Measurements from ENCODE around the gene AKNA.

AKNA gene

DNA sequence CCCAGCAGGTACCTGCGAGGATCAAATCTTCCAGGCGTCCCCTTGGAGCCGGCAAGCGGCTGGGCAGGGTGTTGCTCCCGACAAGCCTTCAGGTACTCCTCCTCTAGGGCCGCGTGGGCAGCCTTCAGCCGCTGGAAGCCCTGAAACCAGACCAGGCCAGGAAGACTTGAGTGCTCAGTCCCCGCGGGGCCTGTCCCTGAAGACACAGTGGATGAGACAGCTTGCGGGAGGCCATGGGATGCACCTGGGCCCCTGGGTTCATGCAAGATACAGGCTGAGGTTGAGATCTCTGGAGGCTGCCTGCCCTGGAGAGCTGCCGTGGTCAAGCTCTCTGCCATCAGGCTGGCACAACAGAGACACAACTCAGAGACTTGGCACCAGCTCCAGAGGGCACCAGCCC, 25.4 kb downstream of the AKNA start:
- DNase-seq (ENCODE audit: low read depth), result no peak

DNA sequence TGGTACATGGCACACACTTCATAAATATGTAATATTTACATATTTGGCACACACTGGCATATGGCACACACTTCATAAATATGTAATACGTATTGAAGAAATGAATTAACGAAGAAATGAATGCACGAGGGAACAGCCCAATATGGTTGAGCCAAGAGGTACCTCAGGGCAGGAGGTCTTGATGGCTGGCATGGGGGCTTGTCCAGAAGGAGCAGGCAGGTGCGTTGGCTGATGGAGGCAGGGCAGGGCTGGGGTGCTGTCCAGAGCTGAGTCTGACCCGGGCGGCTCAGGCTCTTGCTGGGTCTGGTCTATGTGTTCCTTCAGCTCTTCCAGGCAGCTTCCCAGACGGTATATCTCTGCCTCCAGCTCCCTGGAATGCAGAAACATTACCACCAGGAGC, 26.2 kb downstream of the AKNA start:
- DNase-seq (ENCODE audit: low read depth), result no peak

DNA sequence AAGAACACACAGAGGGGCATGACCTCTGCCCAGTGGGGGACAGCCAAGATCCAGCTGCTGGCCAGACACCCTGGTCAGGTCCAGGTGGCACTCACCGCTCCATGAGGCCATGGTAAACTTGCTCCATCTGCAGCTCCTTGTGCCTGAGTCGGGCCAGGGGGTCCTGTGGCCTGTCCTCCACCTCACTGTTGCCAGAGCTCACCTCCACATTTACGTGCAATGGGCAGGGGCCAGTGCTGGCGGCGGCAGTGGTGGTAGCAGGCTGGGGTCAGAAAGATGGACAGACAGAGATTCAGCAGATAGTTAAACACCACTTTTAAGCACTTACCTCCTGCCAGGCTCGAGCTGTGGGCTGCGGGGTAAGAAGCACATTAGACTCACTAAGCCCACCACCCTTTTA, 28.0 kb downstream of the AKNA start:
- no peak for DNase-seq (ENCODE audit: low read depth)

DNA sequence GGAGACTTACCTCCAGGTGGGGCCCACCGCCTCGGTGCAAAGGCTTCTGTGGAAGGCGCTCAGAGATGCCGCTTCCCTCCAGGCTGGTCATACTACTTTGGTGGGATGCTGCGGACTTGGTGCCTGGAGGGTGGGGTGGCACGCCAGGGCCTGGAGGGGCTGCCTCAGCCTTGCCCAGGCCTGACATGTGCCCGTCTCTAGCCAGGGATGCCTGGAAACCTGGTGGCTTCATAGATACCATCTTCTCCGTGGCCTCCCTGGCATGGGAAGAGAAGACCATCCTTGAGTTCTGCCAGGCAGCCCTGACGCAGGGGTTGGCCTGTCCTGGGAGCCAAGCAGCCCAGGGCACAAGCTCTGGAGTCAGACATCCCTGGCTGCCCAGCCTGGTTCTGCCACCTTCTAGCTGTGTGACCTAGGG, 29.9 kb downstream of the AKNA start:
- no peak for DNase-seq (ENCODE audit: low read depth)

DNA sequence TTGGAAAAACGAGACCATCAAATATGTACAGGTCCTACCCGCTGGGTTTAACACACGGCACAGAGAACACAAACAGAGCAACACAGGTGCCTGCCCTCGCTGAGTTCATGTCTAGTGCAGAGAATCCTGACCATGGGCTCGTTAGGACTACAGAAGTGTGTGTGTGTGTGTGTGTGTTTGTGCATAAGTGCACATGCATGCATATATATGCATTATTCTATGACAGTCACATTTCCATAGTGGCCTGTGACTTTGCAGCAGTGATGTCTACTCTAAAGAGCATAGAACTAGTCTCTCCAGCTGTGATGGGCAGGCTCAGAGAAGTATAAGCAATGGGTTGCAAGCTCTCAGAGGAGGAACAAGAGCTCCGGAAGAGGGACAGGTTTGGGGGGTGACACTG, 30.4 kb downstream of the AKNA start:
- no peak for DNase-seq (ENCODE audit: low read depth)

DNA sequence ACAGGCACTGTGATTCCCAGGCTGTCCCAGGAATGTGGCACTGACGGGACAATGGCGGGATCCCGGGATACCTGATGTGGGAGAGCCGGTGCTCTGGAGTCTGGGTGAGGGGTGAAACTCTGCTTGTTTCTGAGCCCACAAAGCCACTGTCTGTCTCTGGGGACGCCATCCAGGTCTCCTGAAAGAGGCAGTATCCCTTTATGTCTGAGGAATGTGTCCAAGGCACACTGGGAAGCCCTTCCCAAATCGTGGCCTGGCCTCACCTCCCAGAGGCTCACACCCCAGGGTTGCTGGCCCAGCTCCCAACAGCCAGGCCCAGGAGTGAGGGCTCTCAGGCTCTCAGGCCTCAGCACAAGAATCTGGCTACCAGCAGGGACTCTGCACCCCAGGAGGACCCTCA, 31.0 kb downstream of the AKNA start:
- DNase-seq (ENCODE audit: low read depth), result no peak

DNA sequence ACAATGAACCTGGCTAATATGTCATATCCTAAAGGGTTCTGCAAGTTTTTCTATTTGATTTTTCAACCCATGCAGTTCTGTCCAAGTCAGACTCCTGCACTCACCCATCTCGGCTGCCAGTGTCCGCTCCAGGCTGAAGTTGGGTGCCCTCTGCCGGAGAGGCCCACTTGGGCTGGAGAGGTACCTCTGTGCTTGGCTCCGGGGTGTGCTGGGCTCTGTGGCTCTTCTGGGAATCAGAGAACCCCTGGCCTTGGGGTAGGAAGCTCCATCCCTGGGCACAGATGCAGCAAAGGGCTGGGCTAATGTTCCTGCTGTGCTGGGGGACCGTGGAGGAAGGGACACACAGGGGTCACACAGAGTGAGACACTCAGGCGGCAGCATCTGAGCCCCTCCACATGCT, 32.0 kb downstream of the AKNA start:
- DNase-seq (ENCODE audit: low read depth), result no peak

DNA sequence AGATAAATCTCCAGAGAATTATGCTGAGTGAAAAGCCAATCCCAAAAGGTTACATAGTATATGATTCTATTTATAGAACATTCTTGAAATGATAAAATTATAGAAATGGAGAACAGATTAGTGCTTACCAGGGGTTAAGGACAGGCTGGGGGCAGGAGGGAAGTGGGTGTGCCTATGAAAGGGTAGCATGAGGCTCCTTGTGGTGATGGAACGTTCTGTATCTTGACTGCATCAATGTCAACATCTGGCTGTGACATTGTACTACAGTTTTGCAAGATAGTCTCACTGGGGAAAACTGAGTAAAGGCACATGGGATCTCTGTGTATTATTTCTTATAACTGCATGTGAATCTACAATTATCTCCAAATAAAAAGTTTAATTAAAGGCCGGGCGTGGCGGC, 35.9 kb downstream of the AKNA start:
- DNase-seq (ENCODE audit: low read depth), result no peak

DNA sequence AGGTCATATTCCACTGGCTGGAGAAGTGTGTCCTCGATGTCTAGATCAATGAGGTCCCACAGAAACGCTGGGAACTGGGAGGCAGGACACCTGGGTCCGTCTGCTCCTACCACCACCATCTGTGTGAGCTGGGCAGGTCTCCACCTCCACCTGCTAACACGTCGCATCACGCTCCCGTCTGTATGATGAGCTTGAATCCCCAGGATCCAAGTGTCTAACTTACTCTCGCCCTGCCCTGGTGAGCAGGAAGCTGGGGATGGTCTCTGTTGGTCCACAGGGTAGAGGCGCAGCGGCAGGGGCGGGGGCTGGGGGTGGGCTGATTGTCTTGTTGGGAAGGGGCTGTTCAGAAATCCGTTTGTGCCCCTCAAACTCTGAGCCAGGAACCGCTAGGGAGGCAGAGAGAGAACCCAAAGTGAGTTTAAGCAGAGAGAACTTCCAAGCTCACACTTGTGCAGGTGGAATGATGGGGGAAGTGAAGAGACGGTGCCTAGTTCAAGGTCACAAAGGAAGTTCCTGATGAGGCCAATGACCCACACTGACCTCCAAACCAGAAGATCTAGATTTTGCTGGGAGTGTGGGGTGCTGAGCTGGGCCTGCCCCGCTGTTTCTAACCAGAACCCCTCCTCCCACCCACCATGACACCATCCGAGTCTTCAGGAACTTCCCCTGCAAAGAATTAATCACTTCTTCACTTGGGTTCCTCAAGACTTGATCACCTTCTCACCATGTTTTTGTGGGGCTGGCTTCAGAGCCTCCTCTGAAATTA, 37.0 kb downstream of the AKNA start:
- DNase-seq (ENCODE audit: low read depth), result no peak

DNA sequence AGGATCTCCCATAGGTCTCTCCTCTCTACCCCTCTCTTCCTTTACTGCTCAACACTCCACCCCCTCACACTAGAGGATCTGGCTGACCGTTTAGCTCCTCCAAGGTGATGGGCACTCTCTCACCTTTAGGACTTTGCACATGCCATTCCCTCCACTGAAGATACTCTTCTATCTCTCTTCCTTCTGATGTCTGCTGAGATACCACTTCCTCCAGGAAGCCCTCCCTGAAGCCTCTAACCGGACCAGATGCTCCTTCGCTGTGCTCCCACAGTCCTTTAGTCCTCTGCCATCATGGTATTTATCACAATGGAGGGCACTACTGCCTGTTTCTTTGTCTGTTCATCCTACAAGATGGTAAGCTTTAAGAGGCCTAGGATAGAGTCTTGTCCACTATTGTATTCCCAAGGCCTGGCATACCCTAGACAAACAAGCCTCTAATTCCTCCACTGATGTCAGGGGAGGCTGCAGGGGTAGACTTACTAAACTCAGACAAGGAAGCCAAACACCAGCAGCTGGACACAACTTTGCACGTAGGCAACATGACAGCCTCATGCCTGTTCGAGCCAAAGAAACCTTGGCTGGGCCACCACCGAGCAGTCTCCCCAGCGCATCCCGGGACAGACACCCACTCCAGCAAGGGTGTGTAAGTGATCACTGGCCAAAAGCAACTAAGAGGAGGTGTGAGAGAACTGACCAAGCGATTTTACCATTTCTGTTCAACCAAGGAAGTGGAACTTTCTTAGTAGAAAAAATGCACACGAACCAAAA, 37.9 kb downstream of the AKNA start:
- no peak for DNase-seq (ENCODE audit: low read depth)

DNA sequence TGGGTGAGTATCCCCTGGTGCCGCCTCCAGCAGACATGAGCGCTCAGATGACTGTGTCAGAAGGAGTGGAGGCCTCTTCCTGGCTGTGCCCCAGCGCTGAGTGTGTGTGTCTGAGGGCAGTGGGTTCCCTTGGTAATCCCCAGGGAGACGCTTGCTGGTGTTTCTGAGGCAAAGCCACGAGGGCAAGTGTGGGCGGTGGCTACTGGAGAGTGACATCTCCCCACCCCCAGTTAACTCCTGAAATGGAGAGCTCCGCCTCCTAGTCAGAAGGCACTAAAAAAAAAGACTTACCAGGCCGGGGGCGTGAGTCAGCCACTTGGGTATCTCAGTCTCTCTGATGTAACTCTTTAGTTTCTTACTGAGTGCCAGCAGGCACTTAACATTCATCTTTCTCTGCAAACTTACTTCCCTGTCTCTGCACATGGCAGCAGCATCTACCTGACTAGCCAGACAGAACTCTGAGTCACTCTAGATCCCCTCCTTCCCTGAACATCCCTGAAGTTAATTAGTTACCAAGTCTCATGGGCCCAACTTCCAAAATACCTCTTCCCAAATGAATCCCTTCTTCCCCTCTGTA, 38.8 kb downstream of the AKNA start:
- peak; percentile 83 for DNase-seq (ENCODE audit: low read depth)

DNA sequence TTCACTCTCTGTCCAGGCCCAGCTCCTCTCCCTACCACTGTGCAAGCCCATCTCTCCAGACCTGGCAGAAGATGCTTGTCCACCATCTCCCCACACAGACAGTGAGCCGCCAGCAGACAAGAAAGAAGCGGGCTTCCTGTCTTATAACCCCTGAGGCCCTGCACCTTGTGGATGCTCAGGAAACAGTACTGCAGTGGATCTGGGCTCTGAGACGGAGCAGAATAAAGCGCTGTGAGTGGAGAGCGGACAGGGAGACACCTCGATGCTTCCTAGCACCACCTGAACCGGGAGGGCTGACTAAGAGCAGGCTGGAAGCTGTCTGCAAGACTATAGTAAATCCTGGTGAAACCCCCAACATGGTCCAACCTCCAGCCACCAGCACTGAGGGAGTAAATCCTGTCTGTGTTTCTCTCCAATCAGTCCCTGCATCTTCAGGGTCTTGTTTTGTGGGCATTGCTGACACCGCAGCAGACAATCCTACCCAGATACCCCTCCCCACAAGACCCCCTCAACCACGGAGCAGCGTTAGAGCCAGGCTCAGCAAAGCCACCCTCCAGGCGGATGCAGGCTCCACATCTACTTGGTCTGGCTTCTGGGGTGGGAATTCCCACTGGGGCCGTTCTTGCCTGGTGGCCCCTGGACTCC, 39.4 kb downstream of the AKNA start:
- no peak for DNase-seq (ENCODE audit: low read depth)

DNA sequence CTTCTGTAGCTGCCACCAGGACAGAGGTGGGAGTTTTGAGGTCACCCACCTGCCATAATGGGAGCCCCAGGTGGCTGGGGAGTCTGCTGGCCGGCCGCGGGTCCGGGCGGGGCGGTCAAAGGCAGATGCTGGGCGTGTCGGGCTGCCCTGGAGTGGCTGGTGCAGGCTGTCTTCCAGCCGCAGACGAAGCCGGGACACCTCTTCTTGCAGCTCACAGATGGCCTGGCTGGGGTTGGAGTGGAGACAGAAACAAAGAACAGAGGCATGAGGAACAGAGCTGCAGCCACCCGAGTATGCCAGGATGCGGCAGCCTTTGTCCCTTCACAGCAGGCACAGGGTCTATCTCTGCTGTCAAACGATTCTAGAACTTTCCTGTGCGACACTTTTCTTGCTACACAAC, 40.1 kb downstream of the AKNA start:
- DNase-seq (ENCODE audit: low read depth), result no peak

DNA sequence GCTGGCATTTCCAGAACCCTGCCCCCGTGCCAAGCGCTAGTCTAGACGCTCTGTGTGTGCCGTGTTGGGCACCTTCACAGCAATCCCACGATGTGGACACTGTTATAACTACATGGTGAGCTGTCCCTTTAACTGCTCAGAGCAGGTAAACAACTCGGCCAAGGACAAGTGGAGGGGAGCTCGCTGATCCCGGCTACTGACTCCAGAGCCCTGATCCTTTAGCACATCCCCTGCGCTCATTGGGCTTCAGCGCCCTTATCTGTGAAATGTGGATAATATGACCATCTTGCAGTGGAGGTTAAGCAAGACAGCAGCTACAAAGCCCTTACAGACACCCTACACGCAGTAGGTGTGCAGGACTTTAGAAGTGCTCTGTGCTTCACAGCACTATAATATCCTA, 41.6 kb downstream of the AKNA start:
- no peak for DNase-seq (ENCODE audit: low read depth)

DNA sequence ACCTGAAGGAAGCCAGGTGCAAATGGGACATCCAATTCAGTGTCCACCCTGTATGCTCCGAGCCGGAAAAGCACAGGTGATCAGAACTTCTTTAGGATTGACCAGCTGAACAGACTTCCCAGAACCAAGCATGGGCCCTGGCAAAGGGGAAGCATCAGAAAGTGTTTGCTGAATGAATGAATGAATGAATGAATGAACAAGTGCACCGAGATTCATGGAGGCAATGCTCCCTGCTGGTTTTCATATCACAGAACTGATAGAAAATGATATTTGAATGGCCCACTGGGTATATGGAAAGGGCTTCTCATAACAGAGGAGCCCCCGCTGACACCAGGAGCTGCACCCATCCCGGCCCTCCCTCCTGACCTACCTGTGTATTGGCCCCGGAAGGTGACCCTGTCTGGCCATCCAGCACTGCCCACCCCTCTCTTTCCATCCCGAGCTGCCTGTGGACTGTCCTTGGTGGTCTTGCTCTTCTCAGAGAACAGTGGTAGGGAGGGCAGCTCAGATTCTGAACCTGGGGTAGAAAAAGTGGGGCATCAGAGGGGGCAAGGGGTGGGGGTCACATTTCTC, 42.2 kb downstream of the AKNA start:
- DNase-seq (ENCODE audit: low read depth), result no peak

DNA sequence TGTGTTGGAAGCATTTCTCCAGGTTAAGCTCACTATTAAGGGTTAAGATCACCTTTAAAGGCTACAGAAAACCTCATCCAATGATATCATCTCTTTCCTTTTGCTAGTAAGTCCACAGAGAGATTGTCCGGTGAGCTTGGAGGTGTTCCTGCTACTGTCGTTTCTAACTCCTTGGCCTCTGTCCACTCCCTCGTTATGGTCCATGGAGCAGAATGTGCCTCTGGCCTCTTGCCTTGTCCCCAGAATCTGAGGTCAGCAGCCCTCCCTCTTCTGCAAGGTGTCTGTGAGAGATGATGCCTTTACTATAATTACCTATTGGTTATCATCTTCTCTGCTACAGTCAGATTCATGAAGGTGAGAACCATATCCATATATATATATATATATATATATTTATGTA, 43.1 kb downstream of the AKNA start:
- no peak for DNase-seq (ENCODE audit: low read depth)

DNA sequence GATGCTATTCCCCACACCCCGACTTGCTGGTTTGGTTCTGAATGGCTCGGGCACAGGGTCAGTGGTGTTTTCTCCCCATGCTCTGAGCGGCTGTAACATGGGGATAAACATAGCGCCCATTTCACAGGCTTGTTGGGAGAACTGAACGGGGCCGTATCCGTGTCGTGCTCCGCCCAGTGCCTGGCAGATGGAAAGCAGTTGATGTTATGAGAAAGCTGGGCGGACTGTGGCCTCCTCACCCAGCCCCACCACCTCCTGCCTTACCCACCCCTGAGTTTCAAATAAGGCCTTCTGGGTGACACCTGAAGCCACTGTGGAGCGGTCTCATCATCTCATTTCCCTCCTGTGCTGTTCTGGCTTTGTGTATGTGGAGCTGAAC, 43.6 kb downstream of the AKNA start:
- no peak for DNase-seq (ENCODE audit: low read depth)

DNA sequence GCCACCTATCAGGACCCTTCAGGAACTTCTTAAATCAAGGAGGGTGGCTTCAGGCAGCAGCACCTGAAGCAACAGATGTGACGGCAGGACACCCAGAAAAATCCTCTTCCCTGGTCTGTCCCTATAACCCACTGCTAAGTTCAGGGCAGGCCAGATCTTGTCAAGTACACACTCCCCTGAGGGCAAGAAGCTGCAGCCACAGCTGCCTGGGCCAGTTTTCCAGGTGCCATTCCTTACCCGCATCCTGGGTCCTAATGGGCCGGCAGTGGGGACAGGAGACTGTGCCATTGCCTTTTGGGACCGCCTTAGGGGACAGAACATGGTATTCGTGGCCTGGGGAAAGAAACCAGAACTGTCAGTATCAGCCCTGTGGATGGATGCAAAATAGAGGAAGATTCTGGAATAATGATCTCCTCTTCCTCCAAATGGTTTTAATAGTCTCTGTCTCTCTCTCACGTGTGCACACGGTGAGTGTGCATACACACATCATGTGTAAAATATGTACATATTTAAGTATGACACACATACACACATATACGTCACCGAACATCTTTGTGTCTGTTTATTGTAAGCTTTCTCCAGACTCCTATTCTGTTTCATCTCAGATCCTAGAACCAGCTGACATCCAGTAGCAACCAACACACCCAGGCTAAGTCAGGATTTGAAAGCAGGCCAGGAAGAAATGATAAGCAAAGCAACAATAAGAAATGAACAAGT, 44.2 kb downstream of the AKNA start:
- no peak for DNase-seq (ENCODE audit: low read depth)

DNA sequence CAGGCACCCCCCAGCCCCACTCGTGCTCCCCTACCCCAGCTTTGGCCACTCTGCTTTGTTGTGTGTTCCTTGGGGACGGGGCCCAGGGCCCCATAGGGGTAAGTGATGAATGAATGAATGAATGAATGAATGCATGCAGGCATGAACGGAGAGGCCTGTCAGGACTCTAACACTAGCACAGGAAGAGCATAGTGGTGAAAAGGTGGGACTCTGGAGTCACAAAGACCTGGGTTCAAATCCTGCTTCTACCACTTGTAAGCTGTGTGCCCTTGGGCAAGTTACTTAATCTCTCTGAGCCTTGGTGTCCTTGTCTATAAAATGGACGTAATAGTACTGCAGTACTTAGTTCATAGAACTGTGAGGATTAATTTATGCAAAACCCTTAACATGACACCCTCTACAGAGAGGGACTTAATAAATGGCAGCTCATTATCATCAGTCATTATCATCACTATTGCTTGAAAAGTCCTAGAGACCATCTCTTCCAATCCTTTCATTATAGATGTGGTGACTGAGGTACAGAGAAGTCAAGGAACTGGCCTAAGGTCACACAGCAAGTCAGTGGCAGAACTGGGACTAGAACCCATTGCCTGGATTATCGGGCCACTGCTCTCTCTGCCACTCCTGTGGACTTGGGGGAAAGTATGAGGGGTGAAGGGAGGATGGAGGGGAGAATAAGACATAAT, 44.9 kb downstream of the AKNA start:
- no peak for DNase-seq (ENCODE audit: low read depth)

DNA sequence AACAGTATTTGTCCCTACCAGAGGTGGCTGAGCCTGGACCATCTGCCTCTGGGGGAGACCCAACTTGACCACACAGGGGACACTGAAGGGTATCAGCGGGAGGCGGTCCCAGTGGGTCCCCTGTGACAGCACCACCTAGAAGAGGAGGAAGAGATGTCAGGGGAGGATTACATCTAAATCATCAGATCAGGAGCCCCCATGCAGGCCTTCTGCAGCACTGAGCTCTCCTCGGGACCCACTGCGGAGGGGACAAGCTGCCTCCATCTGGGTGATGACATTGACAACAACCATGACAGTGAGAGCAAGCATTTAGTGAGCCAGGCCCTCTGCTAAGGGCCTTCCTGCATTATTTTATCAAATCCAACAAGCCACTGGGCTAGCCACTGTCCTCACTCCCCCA, 45.8 kb downstream of the AKNA start:
- no peak for DNase-seq (ENCODE audit: low read depth)

DNA sequence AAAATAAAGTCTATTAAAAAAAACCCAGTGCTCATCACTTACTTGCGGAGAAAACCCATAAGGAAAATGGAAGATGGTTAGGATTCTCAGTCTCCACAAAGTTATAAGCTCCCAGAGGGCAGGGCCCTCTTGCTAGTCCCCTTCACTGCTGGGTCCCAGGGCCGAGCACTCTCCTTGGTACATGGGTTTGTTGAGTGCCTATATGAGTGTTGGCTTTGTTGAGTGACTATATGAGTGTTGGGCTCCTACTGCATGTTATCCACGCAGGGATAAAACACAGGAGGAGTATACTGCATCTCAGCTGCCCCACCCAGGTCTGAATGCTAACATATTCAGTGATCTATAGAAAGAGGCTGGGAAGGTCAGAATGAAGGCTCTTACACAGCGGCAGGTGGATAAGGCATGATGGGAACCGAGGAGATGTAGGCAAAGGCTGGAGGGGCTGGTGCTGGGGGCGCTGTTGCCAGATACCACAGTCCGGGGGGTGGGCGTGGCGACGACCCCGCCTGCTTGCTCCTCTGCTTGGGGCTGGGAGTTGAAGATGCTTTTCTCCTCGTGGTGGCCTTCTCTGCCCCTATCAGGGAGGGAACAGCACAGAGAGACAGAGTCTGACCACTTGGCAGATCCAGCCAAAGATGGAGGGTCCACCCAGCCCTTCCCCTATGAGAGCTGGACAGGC, 46.5 kb downstream of the AKNA start:
- DNase-seq (ENCODE audit: low read depth), result no peak
